GM21390 (cell line): ENCODE data around the gene USP40.
"Not testable (repeated sequence)": the region's sequence is repeated elsewhere in the genome, so short reads cannot be mapped to it uniquely, and the experiment has no call there.

Source experiments
- ATAC-seq: cut with Tn5 transposase; IDR thresholded peaks from one replicate; pipeline ENCODE4 v1.9.1; 2021; ENCODE audit not compliant: unreplicated experiment

Gene USP40

GRCh38 chr2:233566141-233566956, at the start of gene USP40:
USP40 (minus strand) TSS chr2:233566782; CDS start chr2:233565554, 1,228 bp downstream.
- ATAC-seq: peak; percentile 69

- ATAC-seq: no peak
Observed at GRCh38 chr2:233611284-233611683, 44.7 kb upstream of the USP40 start.

GRCh38 chr2:233605680-233606079, 39.1 kb upstream of the USP40 start:
- ATAC-seq: no peak

- no peak for ATAC-seq
Observed at GRCh38 chr2:233604826-233605225, 38.2 kb upstream of the USP40 start.

- no peak for ATAC-seq
Observed at GRCh38 chr2:233603520-233603919, 36.9 kb upstream of the USP40 start.

- no peak for ATAC-seq
Observed at GRCh38 chr2:233602076-233602475, 35.5 kb upstream of the USP40 start.

- no peak for ATAC-seq
Observed at GRCh38 chr2:233600386-233600785, 33.8 kb upstream of the USP40 start.

- ATAC-seq: no peak
Observed at GRCh38 chr2:233598952-233599351, 32.4 kb upstream of the USP40 start.

- no peak for ATAC-seq
Observed at GRCh38 chr2:233597522-233597921, 30.9 kb upstream of the USP40 start.

GRCh38 chr2:233593201-233593600, 26.6 kb upstream of the USP40 start:
- no peak for ATAC-seq

- ATAC-seq: not testable (repeated sequence)
Observed at GRCh38 chr2:233592706-233593105, 26.1 kb upstream of the USP40 start.

- ATAC-seq: no peak
Observed at GRCh38 chr2:233588400-233588799, 21.8 kb upstream of the USP40 start.

GRCh38 chr2:233584210-233584609, 17.6 kb upstream of the USP40 start:
- ATAC-seq: no peak

- ATAC-seq: not testable (repeated sequence)
Observed at GRCh38 chr2:233583217-233583965, 16.8 kb upstream of the USP40 start.

- not testable (repeated sequence) for ATAC-seq
Observed at GRCh38 chr2:233577341-233577740, 10.8 kb upstream of the USP40 start.

GRCh38 chr2:233572468-233572867, 5.9 kb upstream of the USP40 start:
- no peak for ATAC-seq

- ATAC-seq: no peak
Observed at GRCh38 chr2:233571462-233571861, 4.9 kb upstream of the USP40 start.

- ATAC-seq: no peak
Observed at GRCh38 chr2:233571001-233571400, 4.4 kb upstream of the USP40 start.

- peak; percentile 59 for ATAC-seq
Observed at GRCh38 chr2:233565685-233566140, 869 bp downstream of the USP40 start.

- ATAC-seq: no peak
Observed at GRCh38 chr2:233563663-233564430, 2.7 kb downstream of the USP40 start.
